H1 (cell line): Measurements from ENCODE around the gene LTC4S. TPM values are rescaled to one million over a fixed set of nuclear protein-coding genes. Genes with fewer than 3 reads are reported as not detected.

Source experiments
- CTCF ChIA-PET: fragments of 300-600 bp; sonication (Branson Sonifier 250); formaldehyde crosslinking; loops from one replicate; lab custom pipeline; 2021; ENCODE audit not compliant: partially characterized antibody; lab: Charles Lee
- POLR2A ChIA-PET: fragments of 300-600 bp; sonication (Branson Sonifier 250); formaldehyde crosslinking; loops from one replicate; lab custom pipeline; 2021; ENCODE audit warnings: inconsistent platforms; ENCODE audit not compliant: partially characterized antibody; lab: Charles Lee
- DNase-seq, 2 experiments: peaks; one replicate each; pipeline versions ENCODE4 v3.0.0 to v3.0.0-alpha.2; 2010 to 2022; ENCODE audit warnings: low spot score in 2 of 2, low read depth in 1 of 2, mixed read lengths in 1 of 2
- FAIRE-seq: peaks from 2 replicates; lab custom pipeline; 2011; peaks lifted over from hg19 to GRCh38; lab: Jason Lieb, UNC
- H2AFZ ChIP-seq: 2 replicates; pipeline ENCODE4 v1.8.1; 2012; ENCODE audit warnings: low read length, inconsistent platforms
- H2AK5ac ChIP-seq: 2 replicates; pipeline ENCODE4 v1.6.1; 2013; ENCODE audit warnings: low read depth, low read length
- H2BK120ac ChIP-seq: replicated peaks from 2 replicates; pipeline ENCODE3; 2013; ENCODE audit warnings: low read depth, low read length, inconsistent platforms
- H2BK12ac ChIP-seq: 2 replicates; pipeline ENCODE4 v1.6.1; 2013; ENCODE audit warnings: low read depth, low read length
- H2BK15ac ChIP-seq: 2 replicates; pipeline ENCODE4 v1.6.1; 2013; ENCODE audit warnings: low read length
- H2BK20ac ChIP-seq: 2 replicates; pipeline ENCODE4 v1.6.1; 2013; ENCODE audit warnings: low read length
- H2BK5ac ChIP-seq: 2 replicates; pipeline ENCODE4 v1.6.1; 2013; ENCODE audit warnings: low read depth, low read length
- H3K14ac ChIP-seq: 2 replicates; pipeline ENCODE4 v1.6.1; 2013; ENCODE audit warnings: inconsistent platforms; ENCODE audit not compliant: insufficient read length
- H3K18ac ChIP-seq: 2 replicates; pipeline ENCODE4 v1.6.1; 2013; ENCODE audit warnings: low read length; ENCODE audit errors: extremely low read depth
- H3K23ac ChIP-seq: 2 replicates; pipeline ENCODE4 v1.6.1; 2013; ENCODE audit warnings: inconsistent platforms; ENCODE audit not compliant: insufficient read length
- H3K23me2 ChIP-seq: 2 replicates; pipeline ENCODE4 v1.6.1; 2013; ENCODE audit warnings: low read depth, low read length
- H3K27ac ChIP-seq: 2 replicates; pipeline ENCODE4 v1.6.1; 2011; ENCODE audit warnings: low read depth, low read length, inconsistent platforms
- H3K27me3 ChIP-seq, 4 experiments: replicated peaks in 1 of 4; 1 replicate in 1 of 4; 2 replicates in 3 of 4; pipeline versions ENCODE4 v1.6.1 to v1.8.1; 2011 to 2013; ENCODE audit warnings: low read length in 3 of 4, mild to moderate bottlenecking in 3 of 4, inconsistent platforms in 2 of 4, mixed read lengths in 2 of 4, moderate library complexity in 1 of 4; ENCODE audit not compliant: control insufficient read depth in 3 of 4, insufficient read depth in 3 of 4; ENCODE audit errors: extremely low read depth in 1 of 4
- H3K36me3 ChIP-seq, 4 experiments: 2 replicates each; pipeline versions ENCODE4 v1.6.1 to v1.8.1; 2011 to 2013; ENCODE audit warnings: mild to moderate bottlenecking in 4 of 4, low read length in 3 of 4, moderate library complexity in 2 of 4, control low read depth in 1 of 4, inconsistent platforms in 1 of 4; ENCODE audit not compliant: insufficient read depth in 4 of 4, control insufficient read depth in 2 of 4
- H3K4ac ChIP-seq: replicated peaks from 2 replicates; pipeline ENCODE3; 2013; ENCODE audit warnings: low read length, low read depth, mixed read lengths, inconsistent platforms; ENCODE audit not compliant: insufficient read length
- H3K4me1 ChIP-seq, 4 experiments: replicated peaks in 1 of 4; 1 replicate in 1 of 4; 2 replicates in 3 of 4; pipeline versions ENCODE4 v1.6.1 to v1.8.1; 2011 to 2013; ENCODE audit warnings: low read length in 3 of 4, inconsistent platforms in 2 of 4, mixed read lengths in 1 of 4; ENCODE audit not compliant: insufficient read depth in 4 of 4, control insufficient read depth in 3 of 4
- H3K4me2 ChIP-seq, 2 experiments: 2 replicates each; pipeline versions ENCODE4 v1.6.1 to v1.8.1; 2011 to 2013; ENCODE audit warnings: low read depth in 2 of 2, low read length in 2 of 2, control low read depth in 1 of 2, inconsistent platforms in 1 of 2, mild to moderate bottlenecking in 1 of 2; ENCODE audit not compliant: insufficient read depth in 1 of 2
- H3K4me3 ChIP-seq, 4 experiments: fragments of 200-600, 300-600 bp in 1 of 4; sonication (generic), shearing (Covaris generic), sonication (Bioruptor Twin) in 1 of 4; 2 replicates each; pipeline versions ENCODE4 v1.5.1 to v1.8.1; 2011 to 2016; ENCODE audit warnings: low read length in 4 of 4, low read depth in 3 of 4, control low read depth in 2 of 4, inconsistent platforms in 2 of 4, mild to moderate bottlenecking in 2 of 4, mixed read lengths in 1 of 4, moderate library complexity in 1 of 4; ENCODE audit not compliant: insufficient read depth in 2 of 4; ENCODE audit errors: extremely low read depth in 1 of 4
- H3K56ac ChIP-seq: replicated peaks from 2 replicates; pipeline ENCODE3; 2013; ENCODE audit warnings: low read depth, mild to moderate bottlenecking, mixed read lengths, low read length, inconsistent platforms; ENCODE audit not compliant: insufficient read length
- H3K79me1 ChIP-seq: 2 replicates; pipeline ENCODE4 v1.6.1; 2013; ENCODE audit warnings: low read depth, low read length, control low read depth
- H3K79me2 ChIP-seq, 2 experiments: 2 replicates each; pipeline versions ENCODE4 v1.6.1 to v1.8.1; 2012 to 2013; ENCODE audit warnings: low read length in 2 of 2, mild to moderate bottlenecking in 2 of 2, inconsistent platforms in 1 of 2; ENCODE audit not compliant: insufficient read depth in 2 of 2, control insufficient read depth in 1 of 2
- H3K9ac ChIP-seq, 4 experiments: replicated peaks in 1 of 4; 1 replicate in 1 of 4; 2 replicates in 3 of 4; pipeline versions ENCODE4 v1.6.1 to v1.8.1; 2011 to 2013; ENCODE audit warnings: low read depth in 3 of 4, low read length in 3 of 4, control low read depth in 2 of 4, mild to moderate bottlenecking in 2 of 4, moderate library complexity in 2 of 4, inconsistent platforms in 1 of 4; ENCODE audit errors: extremely low read depth in 1 of 4
- H3K9me3 ChIP-seq, 2 experiments: 2 replicates each; pipeline versions ENCODE4 v1.6.1 to v1.8.1; 2012 to 2013; ENCODE audit warnings: mild to moderate bottlenecking in 2 of 2, moderate library complexity in 2 of 2, control low read depth in 1 of 2, inconsistent platforms in 1 of 2, low read depth in 1 of 2, low read length in 1 of 2, mixed read lengths in 1 of 2; ENCODE audit not compliant: insufficient read depth in 2 of 2
- H4K20me1 ChIP-seq, 2 experiments: replicated peaks in 1 of 2; 2 replicates each; pipeline versions ENCODE3 to v1.8.1; 2011 to 2013; ENCODE audit warnings: inconsistent platforms in 2 of 2, low read length in 2 of 2, mild to moderate bottlenecking in 1 of 2; ENCODE audit not compliant: insufficient read depth in 2 of 2, control insufficient read depth in 1 of 2
- H4K5ac ChIP-seq: 2 replicates; pipeline ENCODE4 v1.6.1; 2013; ENCODE audit warnings: low read length, low read depth, mixed read lengths, inconsistent platforms; ENCODE audit not compliant: insufficient read length
- H4K8ac ChIP-seq: 2 replicates; pipeline ENCODE4 v1.8.0; 2013; ENCODE audit warnings: mild to moderate bottlenecking, moderate library complexity, low read length, inconsistent platforms; ENCODE audit not compliant: insufficient read depth; ENCODE audit errors: extremely low read depth
- H4K91ac ChIP-seq: replicated peaks from 2 replicates; pipeline ENCODE3; 2013; ENCODE audit warnings: low read length, mixed read lengths, inconsistent platforms; ENCODE audit not compliant: insufficient read length
- BACH1 ChIP-seq: IDR thresholded peaks from 2 replicates; pipeline ENCODE4 v1.6.1; 2012; ENCODE audit warnings: low read length, improper control_type of control experiment
- BCL11A ChIP-seq, 2 experiments: IDR thresholded peaks; one replicate each; pipeline ENCODE4 v1.6.1; 2011; ENCODE audit warnings: low read depth in 2 of 2, low read length in 2 of 2, mild to moderate bottlenecking in 2 of 2
- CTBP2 ChIP-seq: IDR thresholded peaks from 2 replicates; pipeline ENCODE4 v1.7.0; 2011; ENCODE audit warnings: borderline replicate concordance, mild to moderate bottlenecking, moderate library complexity, mixed read lengths, low read length; ENCODE audit not compliant: insufficient read depth, insufficient read length
- EZH2 ChIP-seq: fragments of 200-600 bp; sonication (generic); IDR thresholded peaks from 2 replicates; pipeline ENCODE4 v1.7.1; 2012; ENCODE audit warnings: low read depth, mild to moderate bottlenecking, moderate library complexity, low read length, inconsistent platforms; ENCODE audit not compliant: severe bottlenecking
- HDAC6 ChIP-seq: IDR thresholded peaks from one replicate; pipeline ENCODE4 v1.7.1; 2012; ENCODE audit warnings: low read depth, mild to moderate bottlenecking, inconsistent platforms, low read length, moderate library complexity
- RXRA ChIP-seq: IDR thresholded peaks from 2 replicates; pipeline ENCODE4 v1.6.1; 2011; ENCODE audit warnings: low read depth, mild to moderate bottlenecking, low read length, moderate library complexity; ENCODE audit not compliant: insufficient read depth
- WGBS, 2 experiments: shearing (Covaris generic) in 1 of 2; methylation state at CpG; one replicate each; pipeline versions ENCODE4 v1.1.6 to v1.1.7; 2013 to 2015; ENCODE audit warnings: low lambda C conversion rate in 2 of 2, mixed read lengths in 2 of 2, inconsistent platforms in 1 of 2, low coverage in 1 of 2, missing lambda C conversion rate in 1 of 2; ENCODE audit not compliant: insufficient replicate concordance in 2 of 2, insufficient coverage in 1 of 2, insufficient read length in 1 of 2; ENCODE audit errors: extremely low coverage in 1 of 2, missing lambda C conversion rate in 1 of 2; 5-methylcytosine and 5-hydroxymethylcytosine counted together
- polyA plus RNA-seq, 7 experiments: library from polyadenylated mRNA; depleted of rRNA in 3 of 7; stranded (reverse) in 5 of 7; unstranded in 2 of 7; fragments of >200 nt in 5 of 7; fragments of 200-250 nt in 2 of 7; gene quantifications; 1 replicate in 5 of 7; 2 replicates in 1 of 7; 4 replicates in 1 of 7; pipeline versions ENCODE4 v1.2.1 to v1.2.3, GENCODE V29; 2011 to 2013; ENCODE audit warnings: missing spikeins in 2 of 7, mixed read lengths in 2 of 7
- total RNA-seq: library from RNA; stranded (reverse); fragmentation: NEBNext Ultra II Directional; extraction: Animal tissue kit (Norgen Biotek cat#: 25700); gene quantifications from 2 replicates; pipeline ENCODE4 v1.2.1, GENCODE V29; 2021

LTC4S gene
- total and polyA plus RNA-seq, 2 of the 8 experiments (the other 6 are each of a cell fraction or from before 2014, with no cell fraction given), result 2.2 to 3.7 TPM

GRCh38 chr5:179758955-179759354, 34.8 kb upstream of the LTC4S start:
- no peak overlapping the region for H3K18ac ChIP-seq
- peaks cover 28 to 32% of the 10 kb centered on the region in 2 experiments for H4K20me1 ChIP-seq
- DNase-seq (no peak), FAIRE-seq (no peak)
- no peak overlapping the region for H2BK15ac ChIP-seq
- no peak overlapping the region for H2BK5ac ChIP-seq
- no peak overlapping the region for H3K23ac ChIP-seq
- H3K4me1 ChIP-seq, result peaks cover 8 to 25% (median 9%) of the 10 kb centered on the region in 4 experiments
- no peaks in the 10 kb centered on the region for H3K36me3 ChIP-seq
- no peak overlapping the region for H4K5ac ChIP-seq
- H3K14ac ChIP-seq, result no peak overlapping the region
- H3K27me3 ChIP-seq, result no peaks in the 10 kb centered on the region
- no peak overlapping the region for H4K91ac ChIP-seq
- no peak overlapping the region for H3K56ac ChIP-seq
- H2BK120ac ChIP-seq, result no peak overlapping the region
- H3K27ac ChIP-seq, result no peak overlapping the region
- no peak overlapping the region for H3K4me3 ChIP-seq
- H2AK5ac ChIP-seq, result no peak overlapping the region
- H3K79me2 ChIP-seq, result peaks cover 3 to 81% of the 10 kb centered on the region in 2 experiments; a peak in 3 of 4 replicates
- H2AFZ ChIP-seq, result no peak overlapping the region
- H2BK20ac ChIP-seq, result no peak overlapping the region
- no peak overlapping the region for H2BK12ac ChIP-seq
- WGBS, 2 experiments, result 93% methylated on average over 8 of the region's 8 CpGs; no CpG with 5 or more reads in 1 of the 2 experiments
- H3K23me2 ChIP-seq, result no peaks in the 10 kb centered on the region
- H3K9me3 ChIP-seq, result no peaks in the 10 kb centered on the region
- peaks cover 26% of the 10 kb centered on the region for H3K79me1 ChIP-seq
- H3K4me2 ChIP-seq, result no peak overlapping the region
- H3K4ac ChIP-seq, result no peak overlapping the region
- H3K9ac ChIP-seq, result no peak overlapping the region
- POLR2A ChIA-PET, result interaction anchor here (0.6 to 2.6 kb wide), 3 partner anchors 12 to 135 kb away, joined by 3 to 8 read pairs (median 4); partner anchors contain the start of gene HNRNPH1
- H4K8ac ChIP-seq, result no peak overlapping the region
- CTCF ChIA-PET, result interaction anchor here (1.0 to 1.8 kb wide), 3 partner anchors 9 to 18 kb away, joined by 4 to 10 read pairs (median 5); no protein-coding TSS in a partner anchor
- TF ChIP-seq EZH2 (no peak), CTBP2 (no peak), BCL11A (IDR thresholded peaks at IDR 0.05; ENCODE audit: low read depth in 2 of 2, low read length in 2 of 2) (no peak), RXRA (no peak), HDAC6 (no peak), BACH1 (no peak)
